ENCODE data around the gene TMPRSS3.

- no peak for TF ChIP-seq CTCF (IDR thresholded peaks at IDR 0.05)
- no peak for TF ChIP-seq POLR2A (IDR thresholded peaks at IDR 0.05)
Observed at GRCh38 chr21:42353623-42354022, 42.2 kb downstream of the TMPRSS3 start.

Data from heart left ventricle (tissue), 13 donors.